AG10803 (cell line): ENCODE data around the gene ISCA1.
"Not testable (repeated sequence)": the region's sequence is repeated elsewhere in the genome, so short reads cannot be mapped to it uniquely, and the experiment has no call there.

Experiments used
- DNase-seq: peaks from one replicate; pipeline ENCODE4 v3.0.0; 2010; ENCODE audit warnings: low read depth
- H3K4me3 ChIP-seq: 2 replicates; pipeline ENCODE4 v1.5.1; 2011; ENCODE audit warnings: mild to moderate bottlenecking, low read length, control low read depth
- CTCF ChIP-seq: conservative IDR thresholded peaks from 2 replicates; pipeline ENCODE4 v1.5.1; 2011; ENCODE audit warnings: mild to moderate bottlenecking, low read length, control low read depth, inconsistent platforms

Gene ISCA1

GRCh38 chr9:86303316-86303975 is 21.1 kb upstream of the ISCA1 start:
- no peak overlapping the region for H3K4me3 ChIP-seq
- no peak for TF ChIP-seq CTCF
- DNase-seq: no peak

DNA sequence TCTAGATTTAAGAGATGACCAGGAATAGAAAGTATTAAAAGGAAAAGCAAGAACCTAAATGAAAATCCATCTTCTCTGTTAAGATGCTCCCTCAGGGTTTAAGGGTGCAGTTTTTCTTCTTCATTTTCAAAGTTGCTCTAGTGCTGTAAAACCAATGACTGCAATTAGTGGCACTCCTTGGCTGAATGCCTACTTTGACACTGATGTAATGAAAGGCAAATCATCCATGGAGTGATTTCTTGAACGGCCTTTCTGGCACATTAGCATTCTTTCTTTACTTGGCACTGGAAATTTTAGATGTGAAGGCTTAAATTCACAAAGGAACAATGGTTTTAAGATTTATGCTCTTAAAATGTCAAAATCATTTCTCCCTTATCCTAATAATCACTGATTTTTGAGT is 19.3 kb upstream of the ISCA1 start:
- no peak for TF ChIP-seq CTCF
- H3K4me3 ChIP-seq: no peak overlapping the region
- DNase-seq: no peak

- TF ChIP-seq CTCF: no peak
- H3K4me3 ChIP-seq: no peak overlapping the region
- DNase-seq: no peak
Observed at GRCh38 chr9:86300701-86301100, 18.4 kb upstream of the ISCA1 start.

GRCh38 chr9:86298873-86299272 is 16.5 kb upstream of the ISCA1 start:
- no peak overlapping the region for H3K4me3 ChIP-seq
- DNase-seq: no peak
- TF ChIP-seq CTCF: no peak

GRCh38 chr9:86290341-86290740 is 8.0 kb upstream of the ISCA1 start:
- not testable (repeated sequence) for H3K4me3 ChIP-seq, DNase-seq

DNA sequence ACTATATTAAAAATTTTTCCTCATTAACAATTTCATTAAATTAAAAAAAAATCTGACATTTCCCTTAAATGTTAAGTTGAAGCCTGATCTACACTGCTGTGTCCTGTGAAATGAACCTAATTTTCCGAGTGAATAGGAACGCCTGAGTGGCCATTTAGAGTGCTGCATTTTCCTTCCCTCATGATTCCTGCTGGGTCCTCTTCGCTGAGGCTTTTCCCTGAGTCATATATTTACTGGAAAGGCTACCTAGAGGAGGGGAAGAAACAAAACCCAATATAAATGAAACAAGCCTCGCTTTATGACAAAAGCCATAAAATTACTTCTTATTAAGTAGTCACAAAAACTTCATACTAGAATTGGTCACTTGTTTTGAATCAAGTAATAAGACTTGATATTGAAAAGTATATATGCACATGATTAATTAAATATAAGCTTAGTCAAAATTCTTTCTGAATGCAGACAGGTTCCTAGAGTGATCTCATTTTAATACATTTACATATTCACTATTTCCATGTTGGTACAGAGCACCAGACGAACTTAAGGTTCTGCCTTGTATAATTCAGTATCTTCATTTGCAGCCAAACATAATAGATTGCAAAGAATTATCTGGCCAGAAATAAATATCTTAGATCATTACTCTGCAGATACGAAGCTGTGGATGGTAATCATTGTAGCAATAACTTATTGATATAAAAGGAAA is 6.3 kb upstream of the ISCA1 start:
- TF ChIP-seq CTCF: no peak
- DNase-seq: no peak

GRCh38 chr9:86287013-86287412 is 4.7 kb upstream of the ISCA1 start:
- no peak overlapping the region for H3K4me3 ChIP-seq
- peak; percentile 49 for DNase-seq
- TF ChIP-seq CTCF: peak; percentile 48

More for the DNA sequence above, 6.3 kb upstream of the ISCA1 start:
- no peak overlapping the region for H3K4me3 ChIP-seq
